GM15510 (cell line): ENCODE data around the gene SNX6.

Source experiments
- POLR2A ChIP-seq: IDR thresholded peaks from 3 replicates; pipeline ENCODE4 v1.6.1; 2011; ENCODE audit warnings: borderline replicate concordance; ENCODE audit not compliant: insufficient read length; ENCODE audit errors: extremely low read depth

The SNX6 gene

GRCh38 chr14:34646570-34647255, 16.8 kb upstream of the SNX6 start:
- TF ChIP-seq POLR2A = no peak

GRCh38 chr14:34643361-34643760, 13.4 kb upstream of the SNX6 start:
- no peak for TF ChIP-seq POLR2A

GRCh38 chr14:34642595-34642994, 12.6 kb upstream of the SNX6 start:
- no peak for TF ChIP-seq POLR2A

- TF ChIP-seq POLR2A = no peak
These were observed 10.9 kb upstream of the SNX6 start for GRCh38 chr14:34640826-34641225.

GRCh38 chr14:34633742-34634141, 3.8 kb upstream of the SNX6 start:
- no peak for TF ChIP-seq POLR2A

- TF ChIP-seq POLR2A = no peak
These were observed 2.5 kb upstream of the SNX6 start for GRCh38 chr14:34632411-34632978.

- no peak for TF ChIP-seq POLR2A
These were observed 648 bp downstream of the SNX6 start for GRCh38 chr14:34629344-34629656.

GRCh38 chr14:34628681-34629135, 1.2 kb downstream of the SNX6 start:
- no peak for TF ChIP-seq POLR2A

GRCh38 chr14:34623506-34623905, 6.4 kb downstream of the SNX6 start:
- TF ChIP-seq POLR2A = no peak

GRCh38 chr14:34620839-34621238, 9.1 kb downstream of the SNX6 start:
- no peak for TF ChIP-seq POLR2A

GRCh38 chr14:34620115-34620514, 9.8 kb downstream of the SNX6 start:
- no peak for TF ChIP-seq POLR2A

- no peak for TF ChIP-seq POLR2A
These were observed 10.5 kb downstream of the SNX6 start for GRCh38 chr14:34619471-34619870.

- no peak for TF ChIP-seq POLR2A
These were observed 13.6 kb downstream of the SNX6 start for GRCh38 chr14:34616360-34616759.

GRCh38 chr14:34615507-34615906, 14.4 kb downstream of the SNX6 start:
- TF ChIP-seq POLR2A = no peak

GRCh38 chr14:34614638-34615037, 15.3 kb downstream of the SNX6 start:
- no peak for TF ChIP-seq POLR2A

- no peak for TF ChIP-seq POLR2A
These were observed 19.8 kb downstream of the SNX6 start for GRCh38 chr14:34610101-34610500.
